HT-29 (cell line): ENCODE measurements around the gene UBA3. TPM values are rescaled to one million over a fixed set of nuclear protein-coding genes. Genes with fewer than 3 reads are reported as not detected.

Experiments
- DNase-seq: peaks from one replicate; pipeline ENCODE4 v3.0.0-alpha.2; 2015; ENCODE audit warnings: low spot score
- small RNA-seq: library from RNA; depleted of rRNA; stranded (forward); fragments of <200 nt; gene quantifications from one replicate; pipeline ENCODE3, GENCODE V24; 2014
- total RNA-seq: library from RNA; depleted of rRNA; stranded (reverse); fragments of >200 nt; shearing (Covaris generic); gene quantifications from 2 replicates; pipeline ENCODE4 v1.2.3, GENCODE V29; 2014; rRNA removed

UBA3 gene
- total RNA-seq, 1 experiment from 2014 or later = 30.5 TPM

DNA sequence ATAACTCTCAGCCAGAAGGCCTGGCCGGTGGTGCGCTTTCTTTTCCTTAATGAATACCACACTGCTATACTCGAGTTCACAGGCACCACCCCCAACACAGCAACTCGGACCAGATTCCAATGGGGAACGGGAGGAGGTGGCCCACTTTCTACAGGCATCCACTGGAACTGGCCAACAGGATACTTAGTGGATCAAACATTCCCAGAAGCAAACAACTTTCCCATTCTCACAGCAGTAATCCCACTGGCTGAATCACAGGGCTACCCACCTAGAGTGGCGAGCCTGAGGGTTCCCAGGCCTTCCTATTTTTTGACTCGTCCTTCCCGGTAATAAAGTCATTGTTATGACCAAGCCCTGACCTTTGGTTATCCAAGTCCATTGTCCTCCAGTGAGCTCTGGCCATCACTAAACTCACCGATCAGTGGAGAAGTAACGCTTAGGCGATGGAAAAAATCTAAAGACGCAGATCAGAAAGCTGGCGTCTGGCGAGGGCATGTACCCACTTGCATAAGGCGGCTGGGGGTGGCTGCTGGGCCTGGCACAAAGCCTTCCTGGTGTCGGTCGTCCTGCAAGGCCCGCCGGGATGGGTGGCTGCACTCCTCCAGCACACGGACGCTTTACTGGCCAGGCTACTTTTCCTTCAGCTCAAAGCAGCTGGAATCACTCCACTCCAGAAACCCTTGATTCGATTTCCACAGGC lies 67.9 kb downstream of the UBA3 start:
- DNase-seq = no peak

DNA sequence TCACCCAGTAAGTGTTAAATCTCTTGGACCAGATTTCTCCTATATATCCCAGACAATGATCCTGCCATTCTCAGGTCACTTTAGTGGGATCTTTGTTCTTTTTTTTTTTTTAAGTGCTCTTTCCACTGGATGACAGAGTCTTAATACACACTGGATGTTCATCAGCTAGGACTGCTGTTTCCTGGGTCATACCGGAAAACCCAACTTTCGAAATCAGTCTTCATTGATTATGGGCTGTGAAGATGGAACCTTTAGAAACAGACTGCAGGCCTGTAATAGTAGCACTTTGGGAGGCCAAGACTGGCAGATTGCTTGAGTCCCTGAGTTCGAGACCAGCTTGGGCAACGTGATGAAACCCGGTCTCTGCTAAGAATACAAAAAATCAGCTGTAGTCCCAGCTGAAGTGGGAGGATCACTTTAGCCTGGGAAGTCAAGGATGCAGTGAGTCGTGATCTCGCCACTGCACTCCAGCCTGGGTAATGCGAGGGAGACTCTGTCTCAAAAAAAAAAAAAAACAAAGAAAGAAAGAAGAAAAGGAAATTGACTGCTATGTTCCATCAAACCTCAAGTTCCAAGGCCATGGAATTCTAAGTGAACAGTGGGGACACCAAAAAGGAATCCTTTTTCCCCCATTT lies 69.0 kb downstream of the UBA3 start:
- DNase-seq = no peak

DNA sequence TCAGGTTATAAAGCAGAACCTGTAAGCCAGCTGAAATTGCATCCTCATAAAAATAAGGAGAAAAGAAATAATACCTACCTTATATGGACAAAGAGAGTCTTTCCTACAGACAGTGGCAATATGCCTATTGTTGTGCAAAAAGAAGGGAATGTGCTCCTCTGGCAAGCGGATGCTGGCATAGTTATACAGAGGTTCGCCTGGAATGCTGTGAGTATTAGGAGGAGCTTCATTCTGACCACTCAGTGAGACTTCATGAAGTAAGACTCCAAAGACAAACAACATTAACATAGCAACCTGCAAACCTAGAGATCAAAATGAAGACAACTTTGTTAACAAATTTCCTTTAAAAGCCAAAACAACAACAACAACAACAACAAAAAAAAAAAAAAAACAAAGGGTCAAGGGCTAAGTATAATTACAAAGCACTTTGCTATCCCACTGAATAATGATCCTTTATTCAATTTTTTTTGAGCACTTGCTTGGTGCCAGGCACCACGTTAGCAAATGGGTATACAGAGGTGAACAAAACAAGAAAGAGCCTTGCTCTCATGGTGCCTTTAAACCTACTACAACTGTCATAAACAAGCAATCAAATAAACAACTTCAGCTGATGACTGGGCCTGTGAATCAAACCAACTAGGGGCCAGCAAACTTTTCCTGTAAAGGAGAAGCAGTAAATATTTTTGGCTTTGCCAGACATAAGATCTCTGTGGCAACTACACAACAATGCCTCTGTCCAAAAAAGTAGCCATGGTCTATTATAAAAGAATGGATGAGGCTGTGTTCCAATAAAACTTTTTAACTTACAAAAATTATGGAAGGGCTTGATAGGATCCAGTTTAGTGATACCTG lies 70.4 kb downstream of the UBA3 start:
- DNase-seq = no peak

DNA sequence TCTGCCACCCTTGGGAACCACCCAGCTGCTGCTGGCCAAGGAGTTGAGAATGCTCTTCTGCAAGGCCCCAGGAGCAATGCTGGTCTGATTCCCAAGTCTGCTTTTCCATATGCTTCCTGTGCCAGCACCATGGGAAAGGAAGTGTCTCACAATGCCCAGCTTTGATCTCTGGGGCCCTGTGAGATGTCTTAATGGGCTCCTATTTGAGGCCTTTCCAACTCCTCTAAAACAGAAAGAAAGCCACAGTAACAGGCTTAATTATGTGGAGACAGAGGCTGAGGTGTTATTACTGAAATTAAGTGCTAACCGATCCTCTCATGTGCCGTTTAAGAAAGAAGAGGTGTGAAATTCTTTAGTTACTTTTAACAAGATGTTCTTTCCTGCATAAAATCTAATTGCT lies 71.2 kb downstream of the UBA3 start:
- no peak for DNase-seq

DNA sequence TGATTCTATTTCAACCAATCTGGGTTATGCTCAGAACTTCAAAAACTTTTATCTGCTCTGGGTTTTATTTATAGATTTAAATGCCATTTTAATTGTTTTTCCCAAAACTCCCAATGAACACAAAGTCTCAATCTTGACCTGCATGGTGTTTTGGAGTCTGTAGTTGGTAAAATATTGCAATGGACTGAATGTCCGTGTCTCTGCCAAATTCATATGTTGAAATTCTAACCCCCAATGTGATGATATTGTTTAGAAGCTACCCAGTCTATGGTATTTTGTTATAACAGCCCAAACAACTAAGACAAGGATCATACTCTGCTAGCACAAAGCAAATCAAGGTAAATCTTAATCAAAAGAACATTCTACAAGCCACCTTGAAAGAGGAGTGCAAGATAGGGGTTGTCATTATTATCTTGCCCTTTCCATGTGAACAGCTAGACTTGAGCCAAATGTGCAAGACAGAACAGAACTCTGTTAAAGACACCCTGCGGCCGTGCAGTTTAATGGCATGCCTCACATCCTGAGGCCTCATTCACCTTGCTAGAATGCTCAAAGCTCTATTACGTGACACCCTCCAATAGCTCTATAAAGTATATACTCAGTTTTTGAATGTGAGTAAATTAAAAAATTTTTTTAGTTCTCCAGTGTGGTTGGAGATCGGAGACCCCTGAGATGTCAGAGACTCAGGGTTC lies 74.2 kb downstream of the UBA3 start:
- no peak for DNase-seq

DNA sequence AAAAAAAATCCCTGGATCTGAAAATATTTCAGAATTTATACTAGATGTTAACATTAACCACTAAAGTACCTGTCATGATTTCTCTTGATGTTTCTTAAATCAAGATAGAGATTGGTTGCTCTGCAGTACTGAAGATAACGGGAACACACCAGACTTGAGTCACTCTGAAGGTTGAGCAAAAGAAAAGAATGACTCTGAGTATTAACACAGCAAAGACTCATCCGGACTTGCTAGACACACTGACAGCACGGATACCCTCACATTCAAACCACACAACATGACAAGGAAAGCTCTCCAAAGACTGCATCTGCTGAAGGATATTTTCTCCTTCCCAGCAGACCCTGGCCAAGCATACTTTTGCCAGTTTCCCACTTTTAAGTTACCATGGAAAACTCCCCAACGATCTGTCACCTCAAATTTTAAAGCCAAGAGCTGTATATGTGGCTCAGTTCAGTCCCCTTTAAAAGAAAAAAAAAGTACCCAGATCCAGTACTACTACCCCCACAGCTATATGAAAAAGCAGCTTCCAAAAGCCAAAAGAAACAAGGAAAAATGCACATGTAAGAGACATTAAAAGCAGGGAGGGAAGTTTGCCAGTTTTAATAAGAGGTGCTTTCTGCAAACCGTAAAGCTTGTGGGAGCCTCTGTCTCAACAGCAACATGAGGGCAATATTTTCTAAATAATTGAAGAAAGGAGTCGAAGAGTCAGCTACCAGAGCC lies 74.9 kb downstream of the UBA3 start:
- DNase-seq = no peak

Small RNA genes lying within 50 kb of the gene (small RNA-seq; reads per million reads assigned to genes)
- not detected for gene MIR3136

Other genes starting within 250 kb of the UBA3 start
- gene TAFA4, start 147.8 kb downstream of the UBA3 start, total RNA-seq = not detected in 2 replicates
- 5.4 and 6.6 TPM in 2 replicates for gene EOGT, start 66.7 kb downstream of the UBA3 start, total RNA-seq
- 8.5 and 9.9 TPM in 2 replicates for gene TMF1, start 28.0 kb downstream of the UBA3 start, total RNA-seq
- gene ARL6IP5, start 4.6 kb upstream of the UBA3 start, total RNA-seq = 29.9 and 46.3 TPM in 2 replicates
- 0.10 and 0.15 TPM in 2 replicates for gene LMOD3, start 42.2 kb upstream of the UBA3 start, total RNA-seq